GM08714 (cell line): ENCODE measurements around the gene GADD45GIP1.
"Not testable (repeated sequence)": the region's sequence is repeated elsewhere in the genome, so short reads cannot be mapped to it uniquely, and the experiment has no call there.

Source experiments
- H3K4me3 ChIP-seq: fragments of 200-500 bp; sonication (Bioruptor generic); 2 replicates; pipeline ENCODE4 v1.5.1; 2014; ENCODE audit warnings: mild to moderate bottlenecking, low read length, inconsistent platforms
- ZNF274 ChIP-seq: IDR thresholded peaks from 2 replicates; pipeline ENCODE4 v1.6.1; 2012; ENCODE audit warnings: mild to moderate bottlenecking, low read depth, low read length

GADD45GIP1 gene

GRCh38 chr19:12982648-12983047 lies 25.6 kb upstream of the GADD45GIP1 start:
- no peak for TF ChIP-seq ZNF274
- no peak overlapping the region for H3K4me3 ChIP-seq

- no peak for TF ChIP-seq ZNF274
These were observed 23.0 kb upstream of the GADD45GIP1 start for GRCh38 chr19:12979974-12980373.

GRCh38 chr19:12976109-12976508 lies 19.1 kb upstream of the GADD45GIP1 start:
- not testable (repeated sequence) for H3K4me3 ChIP-seq

More at GRCh38 chr19:12979974-12980373, 23.0 kb upstream of the GADD45GIP1 start:
- no peak overlapping the region for H3K4me3 ChIP-seq

DNA sequence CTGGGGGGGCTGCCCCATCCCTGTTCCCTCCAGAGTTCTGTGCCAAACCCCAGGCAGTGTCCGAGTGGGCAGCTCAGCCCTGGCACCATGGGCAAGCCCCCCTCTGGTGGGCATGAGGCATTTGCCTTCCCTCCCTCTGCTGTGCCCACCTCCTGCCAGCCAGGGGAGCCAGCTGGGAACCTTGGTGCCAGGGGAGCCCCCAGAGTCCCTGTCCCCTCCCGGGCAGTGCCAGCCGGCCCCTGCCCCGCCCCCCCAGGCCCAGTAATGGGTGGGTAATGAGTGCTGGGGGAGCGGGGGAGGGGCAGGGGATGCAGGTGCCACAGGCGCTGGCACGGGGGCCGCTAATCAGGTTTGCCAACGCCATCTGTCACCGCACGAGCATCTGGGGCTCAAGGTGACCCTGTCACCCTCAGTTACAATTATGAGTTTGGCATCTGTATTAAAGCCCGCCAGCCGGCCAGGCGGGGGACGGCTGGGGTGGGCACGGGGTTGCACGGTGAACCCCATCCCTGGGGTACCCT lies 18.3 kb upstream of the GADD45GIP1 start:
- H3K4me3 ChIP-seq, result no peak overlapping the region
- TF ChIP-seq ZNF274, result no peak

DNA sequence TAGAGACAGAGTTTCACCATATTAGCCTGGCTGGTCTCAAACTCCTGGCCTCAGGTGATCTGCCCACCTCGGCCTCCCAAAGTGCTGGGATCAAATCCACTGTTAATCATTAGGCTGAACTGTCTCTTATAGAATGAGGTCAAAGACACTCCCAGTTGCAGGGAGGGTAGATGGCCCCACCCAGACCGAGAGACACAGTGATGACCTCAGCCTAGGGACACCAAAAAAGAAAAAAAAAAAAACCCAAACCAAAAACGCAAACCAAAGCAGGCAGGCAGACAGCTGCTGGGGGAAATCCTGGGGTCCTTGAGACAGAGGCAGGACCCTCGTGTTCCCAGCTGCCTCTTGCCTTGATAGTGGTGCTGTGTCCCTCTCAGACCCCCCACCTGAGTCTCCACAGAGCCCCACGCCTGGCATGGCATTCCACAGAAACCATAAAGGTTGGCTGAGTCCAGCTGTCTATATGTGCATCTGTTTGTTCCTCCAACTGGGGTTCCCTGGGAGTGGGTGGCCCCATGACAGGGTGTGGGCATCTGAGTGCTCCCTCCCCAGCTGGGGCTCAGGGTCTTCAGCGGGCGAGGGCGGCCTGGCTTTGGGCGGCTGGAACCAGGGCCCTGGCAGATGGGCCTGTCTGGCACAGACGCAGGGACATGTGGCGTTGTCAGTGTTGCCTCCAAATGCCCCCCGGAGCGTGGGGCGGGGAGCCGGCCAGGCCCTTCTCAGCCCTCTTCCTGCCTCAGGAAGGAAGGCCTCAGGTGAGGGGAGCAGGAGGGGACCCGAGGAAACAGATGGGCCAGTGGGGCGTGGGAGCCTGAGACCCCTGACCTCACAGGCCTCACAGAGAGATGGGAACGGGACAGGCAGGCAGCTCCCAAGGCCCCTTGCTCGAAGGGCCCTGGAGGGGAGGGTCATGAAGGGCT lies 17.5 kb upstream of the GADD45GIP1 start:
- TF ChIP-seq ZNF274, result no peak
- H3K4me3 ChIP-seq, result no peak overlapping the region

- TF ChIP-seq ZNF274, result no peak
- H3K4me3 ChIP-seq, result no peak overlapping the region
These were observed 16.2 kb upstream of the GADD45GIP1 start for GRCh38 chr19:12973236-12973635.

GRCh38 chr19:12970070-12970820 lies 13.2 kb upstream of the GADD45GIP1 start:
- H3K4me3 ChIP-seq, result no peak overlapping the region

GRCh38 chr19:12969292-12969988 lies 12.4 kb upstream of the GADD45GIP1 start, which contains the start of gene DAND5:
Gene DAND5, plus strand, starts transcription at chr19:12969576. Its CDS starts 85 bp downstream, at chr19:12969661.
- no peak within 1 kb of the TSS for H3K4me3 ChIP-seq
- no peak for TF ChIP-seq ZNF274

More at GRCh38 chr19:12970070-12970820, 13.2 kb upstream of the GADD45GIP1 start:
- TF ChIP-seq ZNF274, result no peak

- no peak for TF ChIP-seq ZNF274
- H3K4me3 ChIP-seq, result no peak overlapping the region
These were observed 10.9 kb upstream of the GADD45GIP1 start for GRCh38 chr19:12967907-12968306.

GRCh38 chr19:12965812-12966135 lies 8.8 kb upstream of the GADD45GIP1 start:
- TF ChIP-seq ZNF274, result no peak

DNA sequence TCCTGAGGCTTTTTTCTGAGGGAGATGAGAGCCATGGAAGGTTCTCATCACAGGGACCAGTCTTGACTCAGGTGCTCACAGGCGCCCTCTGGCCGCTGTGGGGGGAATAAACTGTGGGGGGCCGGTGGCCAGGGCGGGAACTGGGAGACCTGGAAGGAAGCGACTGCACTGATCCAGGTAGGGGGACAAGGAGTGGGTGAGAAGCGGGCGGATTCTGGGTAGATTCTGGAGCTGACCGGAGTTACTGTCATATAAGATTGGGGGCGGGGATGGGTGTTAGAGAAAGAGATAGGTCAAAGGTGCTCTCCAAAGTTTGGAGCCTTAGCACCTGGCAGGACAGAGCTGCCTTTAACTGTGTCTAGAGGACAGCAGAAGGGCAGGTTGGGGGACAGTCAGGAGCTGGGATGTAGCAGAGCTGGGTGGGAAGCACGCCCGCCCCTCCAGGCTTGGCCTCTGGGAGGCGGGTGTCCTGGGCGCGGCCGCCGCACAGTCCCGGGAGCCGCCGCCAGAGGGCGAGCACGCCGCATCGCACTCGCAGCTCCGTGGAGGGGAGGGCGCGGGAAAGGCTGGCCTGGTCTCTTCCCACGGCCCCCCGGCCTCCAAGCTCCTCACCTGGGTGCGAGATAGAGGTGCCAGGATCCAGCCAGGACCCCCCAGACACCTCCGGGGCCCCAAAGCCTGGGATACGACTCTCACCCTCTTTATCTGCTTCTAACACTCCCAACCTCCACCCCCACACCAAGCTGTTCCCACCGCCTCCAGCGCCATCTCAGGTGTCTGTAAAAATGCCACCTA lies 8.2 kb upstream of the GADD45GIP1 start:
- peak overlapping the region; percentile 44; the same call in 1 of the 2 replicates for H3K4me3 ChIP-seq
- no peak for TF ChIP-seq ZNF274

More at GRCh38 chr19:12965812-12966135, 8.8 kb upstream of the GADD45GIP1 start:
- H3K4me3 ChIP-seq, result no peak overlapping the region

DNA sequence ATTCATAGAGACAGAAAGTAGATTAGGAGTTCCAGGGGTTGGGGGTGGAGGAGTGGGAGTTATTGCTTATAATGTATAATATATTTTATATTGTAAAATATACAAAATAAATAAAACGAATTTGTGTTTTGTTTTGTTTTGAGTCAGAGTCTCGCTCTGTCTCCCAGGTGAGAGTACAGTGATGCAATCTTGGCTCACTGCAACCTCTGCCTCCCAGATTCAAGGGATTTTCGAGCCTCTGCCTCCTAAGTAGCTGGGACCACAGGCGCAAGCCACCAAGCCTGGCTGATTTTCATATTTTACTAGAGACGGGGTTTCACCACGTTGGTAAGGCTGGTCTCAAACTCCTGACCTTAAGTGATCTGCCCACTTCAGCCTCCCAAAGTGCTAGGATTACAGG lies 2.5 kb upstream of the GADD45GIP1 start:
- TF ChIP-seq ZNF274, result no peak

DNA sequence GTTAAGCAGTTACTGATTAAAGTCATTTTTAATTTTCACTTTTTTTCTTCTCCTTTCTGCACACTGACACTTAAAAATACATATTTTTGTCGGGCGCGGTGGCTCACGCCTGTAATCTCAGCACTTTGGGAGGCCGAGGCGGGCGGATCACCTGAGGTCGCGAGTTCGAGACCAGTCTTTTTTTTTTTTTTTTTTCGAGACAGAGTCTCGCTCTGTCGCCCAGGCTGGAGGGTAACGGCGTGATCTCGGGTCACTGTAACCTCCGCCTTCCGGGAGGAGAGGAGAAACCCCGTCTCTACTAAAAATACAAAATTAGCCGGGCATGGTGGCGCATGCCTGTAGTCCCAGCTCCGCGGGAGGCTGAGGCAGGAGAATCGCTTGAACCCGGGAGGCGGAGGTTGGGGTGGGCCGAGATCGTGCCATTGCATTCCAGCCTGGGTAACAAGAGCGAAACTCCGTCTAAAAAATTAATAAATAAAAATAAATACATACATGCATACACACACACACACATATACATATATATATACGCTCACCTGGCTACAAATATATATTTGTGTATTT lies 448 bp upstream of the GADD45GIP1 start:
- peak overlapping the region; percentile 82; the same call in 1 of the 2 replicates for H3K4me3 ChIP-seq

More for the DNA sequence above, 2.5 kb upstream of the GADD45GIP1 start:
- no peak overlapping the region for H3K4me3 ChIP-seq
